ENCODE data around the gene TAL1.

TAL1 gene

GRCh38 chr1:47186267-47187185, 45.5 kb downstream of the TAL1 start:
- no peak for DNase-seq

GRCh38 chr1:47184822-47185677, 47.0 kb downstream of the TAL1 start:
- no peak for DNase-seq

GRCh38 chr1:47184090-47184821, 47.8 kb downstream of the TAL1 start:
- no peak for DNase-seq

- DNase-seq = no peak
Measured at GRCh38 chr1:47183308-47184089, 48.5 kb downstream of the TAL1 start.

- no peak for DNase-seq
Measured at GRCh38 chr1:47182676-47183235, 49.3 kb downstream of the TAL1 start.

GRCh38 chr1:47181955-47182675, 49.9 kb downstream of the TAL1 start:
- DNase-seq = no peak

GRCh38 chr1:47181095-47181954, 50.7 kb downstream of the TAL1 start:
- no peak for DNase-seq

- no peak for DNase-seq
Measured at GRCh38 chr1:47180603-47181094, 51.4 kb downstream of the TAL1 start.

GRCh38 chr1:47179988-47180563, 51.9 kb downstream of the TAL1 start:
- DNase-seq = no peak

- peak; percentile 95 for DNase-seq
Measured at GRCh38 chr1:47179017-47179987, 52.7 kb downstream of the TAL1 start.

- no peak for DNase-seq
Measured at GRCh38 chr1:47178654-47179016, 53.4 kb downstream of the TAL1 start.

GRCh38 chr1:47178020-47178419, 54.0 kb downstream of the TAL1 start:
- no peak for DNase-seq

- DNase-seq = peak; percentile 44
Measured at GRCh38 chr1:47175227-47175934, 56.6 kb downstream of the TAL1 start.

GRCh38 chr1:47174656-47175020, 57.4 kb downstream of the TAL1 start:
- DNase-seq = no peak

- no peak for DNase-seq
Measured at GRCh38 chr1:47172782-47173181, 59.2 kb downstream of the TAL1 start.

Data from NCI-H774 (cell line).